Measurements from ENCODE around the gene AMBRA1.

Gene AMBRA1

GRCh38 chr11:46445920-46446771, 147.7 kb downstream of the AMBRA1 start:
- Histone ChIP-seq H3K4me3 (ENCODE audit: low read depth in 1 of 2, low read length in 2 of 2) (no peak overlapping the region), H3K36me3 (ENCODE audit: insufficient read depth, low read length) (peaks cover 35% of the 10 kb centered on the region), H3K27ac (ENCODE audit: low read length) (no peak overlapping the region), H2AFZ (ENCODE audit: low read depth, low read length) (no peak overlapping the region), H3K4me2 (ENCODE audit: insufficient read depth, low read length) (no peak overlapping the region), H4K20me1 (ENCODE audit: insufficient read depth, low read length) (peaks cover 18% of the 10 kb centered on the region; the same call in 1 of the 2 replicates), H3K4me1 (ENCODE audit: insufficient read depth, low read length) (no peaks in the 10 kb centered on the region), H3K27me3 (ENCODE audit: insufficient read depth, low read length, poor library complexity) (no peaks in the 10 kb centered on the region), H3K79me2 (ENCODE audit: insufficient read depth, low read length) (peaks cover 23% of the 10 kb centered on the region), H3K9ac (ENCODE audit: low read depth, low read length) (no peak overlapping the region), H3K9me3 (ENCODE audit: insufficient read depth, low read length, severe bottlenecking) (no peaks in the 10 kb centered on the region)
- no peak for ATAC-seq (ENCODE audit: insufficient read depth, low read depth)
- DNase-seq = no peak
- no peak for TF ChIP-seq EZH2 (IDR thresholded peaks at IDR 0.05; ENCODE audit: borderline replicate concordance, low read depth, low read length, severe bottlenecking)
- TF ChIP-seq CTCF (IDR thresholded peaks at IDR 0.05; ENCODE audit: borderline replicate concordance, extremely low read depth, low read length, poor library complexity, severe bottlenecking) = no peak

- Histone ChIP-seq H4K20me1 (ENCODE audit: insufficient read depth, low read length) (peaks cover 12% of the 10 kb centered on the region; the same call in 1 of the 2 replicates), H3K9me3 (ENCODE audit: insufficient read depth, low read length, severe bottlenecking) (no peaks in the 10 kb centered on the region), H2AFZ (ENCODE audit: low read depth, low read length) (no peak overlapping the region), H3K27ac (ENCODE audit: low read length) (no peak overlapping the region), H3K79me2 (ENCODE audit: insufficient read depth, low read length) (peaks cover 15% of the 10 kb centered on the region), H3K4me2 (ENCODE audit: insufficient read depth, low read length) (no peak overlapping the region), H3K27me3 (ENCODE audit: insufficient read depth, low read length, poor library complexity) (no peaks in the 10 kb centered on the region), H3K4me3 (ENCODE audit: low read depth in 1 of 2, low read length in 2 of 2) (no peak overlapping the region), H3K9ac (ENCODE audit: low read depth, low read length) (no peak overlapping the region), H3K4me1 (ENCODE audit: insufficient read depth, low read length) (no peaks in the 10 kb centered on the region), H3K36me3 (ENCODE audit: insufficient read depth, low read length) (peaks cover 39% of the 10 kb centered on the region)
- TF ChIP-seq EZH2 (IDR thresholded peaks at IDR 0.05; ENCODE audit: borderline replicate concordance, low read depth, low read length, severe bottlenecking) (no peak), CTCF (IDR thresholded peaks at IDR 0.05; ENCODE audit: borderline replicate concordance, extremely low read depth, low read length, poor library complexity, severe bottlenecking) (no peak)
- DNase-seq = no peak
- ATAC-seq (ENCODE audit: insufficient read depth, low read depth) = no peak
These were observed 148.5 kb downstream of the AMBRA1 start for GRCh38 chr11:46445192-46445919.

GRCh38 chr11:46444305-46444704, 149.5 kb downstream of the AMBRA1 start:
- no peak for DNase-seq
- no peak for ATAC-seq (ENCODE audit: insufficient read depth, low read depth)
- H2AFZ ChIP-seq (ENCODE audit: low read depth, low read length) = no peak overlapping the region

More at GRCh38 chr11:46444305-46444704, 149.5 kb downstream of the AMBRA1 start:
- Histone ChIP-seq H3K9me3 (ENCODE audit: insufficient read depth, low read length, severe bottlenecking) (no peaks in the 10 kb centered on the region), H3K4me3 (ENCODE audit: low read depth in 1 of 2, low read length in 2 of 2) (no peak overlapping the region), H3K9ac (ENCODE audit: low read depth, low read length) (no peak overlapping the region), H4K20me1 (ENCODE audit: insufficient read depth, low read length) (peaks cover 12% of the 10 kb centered on the region; the same call in 1 of the 2 replicates), H3K79me2 (ENCODE audit: insufficient read depth, low read length) (peaks cover 11% of the 10 kb centered on the region), H3K4me1 (ENCODE audit: insufficient read depth, low read length) (no peaks in the 10 kb centered on the region), H3K27ac (ENCODE audit: low read length) (no peak overlapping the region), H3K36me3 (ENCODE audit: insufficient read depth, low read length) (peaks cover 45% of the 10 kb centered on the region), H3K4me2 (ENCODE audit: insufficient read depth, low read length) (no peak overlapping the region), H3K27me3 (ENCODE audit: insufficient read depth, low read length, poor library complexity) (no peaks in the 10 kb centered on the region)
- TF ChIP-seq EZH2 (IDR thresholded peaks at IDR 0.05; ENCODE audit: borderline replicate concordance, low read depth, low read length, severe bottlenecking) = no peak
- TF ChIP-seq CTCF (IDR thresholded peaks at IDR 0.05; ENCODE audit: borderline replicate concordance, extremely low read depth, low read length, poor library complexity, severe bottlenecking) = no peak
